H1 (cell line): ENCODE measurements around the gene PTPA. TPM values are rescaled to one million over a fixed set of nuclear protein-coding genes. Genes with fewer than 3 reads are reported as not detected.

Experiments used
- CTCF ChIA-PET: fragments of 300-600 bp; sonication (Branson Sonifier 250); formaldehyde crosslinking; loops from one replicate; lab custom pipeline; 2021; ENCODE audit not compliant: partially characterized antibody; lab: Charles Lee
- POLR2A ChIA-PET: fragments of 300-600 bp; sonication (Branson Sonifier 250); formaldehyde crosslinking; loops from one replicate; lab custom pipeline; 2021; ENCODE audit warnings: inconsistent platforms; ENCODE audit not compliant: partially characterized antibody; lab: Charles Lee
- DNase-seq, 2 experiments: peaks; one replicate each; pipeline versions ENCODE4 v3.0.0 to v3.0.0-alpha.2; 2010 to 2022; ENCODE audit warnings: low spot score in 2 of 2, low read depth in 1 of 2, mixed read lengths in 1 of 2
- FAIRE-seq: peaks from 2 replicates; lab custom pipeline; 2011; peaks lifted over from hg19 to GRCh38; lab: Jason Lieb, UNC
- H2AFZ ChIP-seq: 2 replicates; pipeline ENCODE4 v1.8.1; 2012; ENCODE audit warnings: low read length, inconsistent platforms
- H2AK5ac ChIP-seq: 2 replicates; pipeline ENCODE4 v1.6.1; 2013; ENCODE audit warnings: low read depth, low read length
- H2BK120ac ChIP-seq: replicated peaks from 2 replicates; pipeline ENCODE3; 2013; ENCODE audit warnings: low read depth, low read length, inconsistent platforms
- H2BK12ac ChIP-seq: 2 replicates; pipeline ENCODE4 v1.6.1; 2013; ENCODE audit warnings: low read depth, low read length
- H2BK15ac ChIP-seq: 2 replicates; pipeline ENCODE4 v1.6.1; 2013; ENCODE audit warnings: low read length
- H2BK20ac ChIP-seq: 2 replicates; pipeline ENCODE4 v1.6.1; 2013; ENCODE audit warnings: low read length
- H2BK5ac ChIP-seq: 2 replicates; pipeline ENCODE4 v1.6.1; 2013; ENCODE audit warnings: low read depth, low read length
- H3K14ac ChIP-seq: 2 replicates; pipeline ENCODE4 v1.6.1; 2013; ENCODE audit warnings: inconsistent platforms; ENCODE audit not compliant: insufficient read length
- H3K18ac ChIP-seq: 2 replicates; pipeline ENCODE4 v1.6.1; 2013; ENCODE audit warnings: low read length; ENCODE audit errors: extremely low read depth
- H3K23ac ChIP-seq: 2 replicates; pipeline ENCODE4 v1.6.1; 2013; ENCODE audit warnings: inconsistent platforms; ENCODE audit not compliant: insufficient read length
- H3K23me2 ChIP-seq: 2 replicates; pipeline ENCODE4 v1.6.1; 2013; ENCODE audit warnings: low read depth, low read length
- H3K27ac ChIP-seq: 2 replicates; pipeline ENCODE4 v1.6.1; 2011; ENCODE audit warnings: low read depth, low read length, inconsistent platforms
- H3K27me3 ChIP-seq, 4 experiments: replicated peaks in 1 of 4; 1 replicate in 1 of 4; 2 replicates in 3 of 4; pipeline versions ENCODE4 v1.6.1 to v1.8.1; 2011 to 2013; ENCODE audit warnings: low read length in 3 of 4, mild to moderate bottlenecking in 3 of 4, inconsistent platforms in 2 of 4, mixed read lengths in 2 of 4, moderate library complexity in 1 of 4; ENCODE audit not compliant: control insufficient read depth in 3 of 4, insufficient read depth in 3 of 4; ENCODE audit errors: extremely low read depth in 1 of 4
- H3K36me3 ChIP-seq, 4 experiments: 2 replicates each; pipeline versions ENCODE4 v1.6.1 to v1.8.1; 2011 to 2013; ENCODE audit warnings: mild to moderate bottlenecking in 4 of 4, low read length in 3 of 4, moderate library complexity in 2 of 4, control low read depth in 1 of 4, inconsistent platforms in 1 of 4; ENCODE audit not compliant: insufficient read depth in 4 of 4, control insufficient read depth in 2 of 4
- H3K4ac ChIP-seq: replicated peaks from 2 replicates; pipeline ENCODE3; 2013; ENCODE audit warnings: low read length, low read depth, mixed read lengths, inconsistent platforms; ENCODE audit not compliant: insufficient read length
- H3K4me1 ChIP-seq, 4 experiments: replicated peaks in 1 of 4; 1 replicate in 1 of 4; 2 replicates in 3 of 4; pipeline versions ENCODE4 v1.6.1 to v1.8.1; 2011 to 2013; ENCODE audit warnings: low read length in 3 of 4, inconsistent platforms in 2 of 4, mixed read lengths in 1 of 4; ENCODE audit not compliant: insufficient read depth in 4 of 4, control insufficient read depth in 3 of 4
- H3K4me2 ChIP-seq, 2 experiments: 2 replicates each; pipeline versions ENCODE4 v1.6.1 to v1.8.1; 2011 to 2013; ENCODE audit warnings: low read depth in 2 of 2, low read length in 2 of 2, control low read depth in 1 of 2, inconsistent platforms in 1 of 2, mild to moderate bottlenecking in 1 of 2; ENCODE audit not compliant: insufficient read depth in 1 of 2
- H3K4me3 ChIP-seq, 4 experiments: fragments of 200-600, 300-600 bp in 1 of 4; sonication (generic), shearing (Covaris generic), sonication (Bioruptor Twin) in 1 of 4; 2 replicates each; pipeline versions ENCODE4 v1.5.1 to v1.8.1; 2011 to 2016; ENCODE audit warnings: low read length in 4 of 4, low read depth in 3 of 4, control low read depth in 2 of 4, inconsistent platforms in 2 of 4, mild to moderate bottlenecking in 2 of 4, mixed read lengths in 1 of 4, moderate library complexity in 1 of 4; ENCODE audit not compliant: insufficient read depth in 2 of 4; ENCODE audit errors: extremely low read depth in 1 of 4
- H3K56ac ChIP-seq: replicated peaks from 2 replicates; pipeline ENCODE3; 2013; ENCODE audit warnings: low read depth, mild to moderate bottlenecking, mixed read lengths, low read length, inconsistent platforms; ENCODE audit not compliant: insufficient read length
- H3K79me1 ChIP-seq: 2 replicates; pipeline ENCODE4 v1.6.1; 2013; ENCODE audit warnings: low read depth, low read length, control low read depth
- H3K79me2 ChIP-seq, 2 experiments: 2 replicates each; pipeline versions ENCODE4 v1.6.1 to v1.8.1; 2012 to 2013; ENCODE audit warnings: low read length in 2 of 2, mild to moderate bottlenecking in 2 of 2, inconsistent platforms in 1 of 2; ENCODE audit not compliant: insufficient read depth in 2 of 2, control insufficient read depth in 1 of 2
- H3K9ac ChIP-seq, 4 experiments: replicated peaks in 1 of 4; 1 replicate in 1 of 4; 2 replicates in 3 of 4; pipeline versions ENCODE4 v1.6.1 to v1.8.1; 2011 to 2013; ENCODE audit warnings: low read depth in 3 of 4, low read length in 3 of 4, control low read depth in 2 of 4, mild to moderate bottlenecking in 2 of 4, moderate library complexity in 2 of 4, inconsistent platforms in 1 of 4; ENCODE audit errors: extremely low read depth in 1 of 4
- H3K9me3 ChIP-seq, 2 experiments: 2 replicates each; pipeline versions ENCODE4 v1.6.1 to v1.8.1; 2012 to 2013; ENCODE audit warnings: mild to moderate bottlenecking in 2 of 2, moderate library complexity in 2 of 2, control low read depth in 1 of 2, inconsistent platforms in 1 of 2, low read depth in 1 of 2, low read length in 1 of 2, mixed read lengths in 1 of 2; ENCODE audit not compliant: insufficient read depth in 2 of 2
- H4K20me1 ChIP-seq, 2 experiments: replicated peaks in 1 of 2; 2 replicates each; pipeline versions ENCODE3 to v1.8.1; 2011 to 2013; ENCODE audit warnings: inconsistent platforms in 2 of 2, low read length in 2 of 2, mild to moderate bottlenecking in 1 of 2; ENCODE audit not compliant: insufficient read depth in 2 of 2, control insufficient read depth in 1 of 2
- H4K5ac ChIP-seq: 2 replicates; pipeline ENCODE4 v1.6.1; 2013; ENCODE audit warnings: low read length, low read depth, mixed read lengths, inconsistent platforms; ENCODE audit not compliant: insufficient read length
- H4K8ac ChIP-seq: 2 replicates; pipeline ENCODE4 v1.8.0; 2013; ENCODE audit warnings: mild to moderate bottlenecking, moderate library complexity, low read length, inconsistent platforms; ENCODE audit not compliant: insufficient read depth; ENCODE audit errors: extremely low read depth
- H4K91ac ChIP-seq: replicated peaks from 2 replicates; pipeline ENCODE3; 2013; ENCODE audit warnings: low read length, mixed read lengths, inconsistent platforms; ENCODE audit not compliant: insufficient read length
- ASH2L ChIP-seq: fragments of 200-600, 300-600 bp; sonication (generic); IDR thresholded peaks from one replicate; pipeline ENCODE4 v1.7.1; 2017; ENCODE audit warnings: low read length
- CBX5 ChIP-seq: fragments of 300-800, 300-1000 bp; sonication (generic); IDR thresholded peaks from 2 replicates; pipeline ENCODE4 v1.7.1; 2016; ENCODE audit warnings: antibody characterized with exemption, low read length, low read depth
- EP300 ChIP-seq, 2 experiments: IDR thresholded peaks; 1 replicate in 1 of 2; 2 replicates in 1 of 2; pipeline ENCODE4 v1.6.1; 2011 to 2012; ENCODE audit warnings: low read depth in 2 of 2, low read length in 2 of 2, mild to moderate bottlenecking in 2 of 2, borderline replicate concordance in 1 of 2, inconsistent platforms in 1 of 2, moderate library complexity in 1 of 2
- JUN ChIP-seq: IDR thresholded peaks from 2 replicates; pipeline ENCODE4 v1.6.1; 2011; ENCODE audit warnings: low read depth, mild to moderate bottlenecking, improper control_type of control experiment, low read length
- NRF1 ChIP-seq: IDR thresholded peaks from 2 replicates; pipeline ENCODE4 v1.6.1; 2011; ENCODE audit warnings: mild to moderate bottlenecking, low read depth, low read length, improper control_type of control experiment
- PHF8 ChIP-seq: fragments of 200-600 bp; sonication (generic); conservative IDR thresholded peaks from 2 replicates; pipeline ENCODE4 v1.7.1; 2012; ENCODE audit warnings: low read depth, mild to moderate bottlenecking, inconsistent platforms, low read length, moderate library complexity
- POLR2A ChIP-seq, 2 experiments: IDR thresholded peaks; 1 replicate in 1 of 2; 2 replicates in 1 of 2; pipeline ENCODE4 v1.6.1; 2011; ENCODE audit warnings: low read depth in 2 of 2, low read length in 2 of 2, mild to moderate bottlenecking in 2 of 2; ENCODE audit errors: control extremely low read depth in 1 of 2
- RAD21 ChIP-seq, 2 experiments: IDR thresholded peaks in 1 of 2; conservative IDR thresholded peaks in 1 of 2; 2 replicates each; pipeline ENCODE4 v1.6.1; 2011; ENCODE audit warnings: low read depth in 2 of 2, low read length in 2 of 2, improper control_type of control experiment in 1 of 2, inconsistent platforms in 1 of 2, mild to moderate bottlenecking in 1 of 2, moderate library complexity in 1 of 2
- RBBP5 ChIP-seq: IDR thresholded peaks from 2 replicates; pipeline ENCODE4 v1.7.1; 2012; ENCODE audit warnings: low read depth, mild to moderate bottlenecking, inconsistent platforms, low read length, moderate library complexity, borderline replicate concordance
- TAF7 ChIP-seq: optimal IDR thresholded peaks from 2 replicates; pipeline ENCODE3; 2011; ENCODE audit warnings: low read depth, mild to moderate bottlenecking, inconsistent platforms, low read length, moderate library complexity, borderline replicate concordance
- WGBS, 2 experiments: shearing (Covaris generic) in 1 of 2; methylation state at CpG; one replicate each; pipeline versions ENCODE4 v1.1.6 to v1.1.7; 2013 to 2015; ENCODE audit warnings: low lambda C conversion rate in 2 of 2, mixed read lengths in 2 of 2, inconsistent platforms in 1 of 2, low coverage in 1 of 2, missing lambda C conversion rate in 1 of 2; ENCODE audit not compliant: insufficient replicate concordance in 2 of 2, insufficient coverage in 1 of 2, insufficient read length in 1 of 2; ENCODE audit errors: extremely low coverage in 1 of 2, missing lambda C conversion rate in 1 of 2; 5-methylcytosine and 5-hydroxymethylcytosine counted together
- polyA plus RNA-seq, 7 experiments: library from polyadenylated mRNA; depleted of rRNA in 3 of 7; stranded (reverse) in 5 of 7; unstranded in 2 of 7; fragments of >200 nt in 5 of 7; fragments of 200-250 nt in 2 of 7; gene quantifications; 1 replicate in 5 of 7; 2 replicates in 1 of 7; 4 replicates in 1 of 7; pipeline versions ENCODE4 v1.2.1 to v1.2.3, GENCODE V29; 2011 to 2013; ENCODE audit warnings: missing spikeins in 2 of 7, mixed read lengths in 2 of 7
- total RNA-seq: library from RNA; stranded (reverse); fragmentation: NEBNext Ultra II Directional; extraction: Animal tissue kit (Norgen Biotek cat#: 25700); gene quantifications from 2 replicates; pipeline ENCODE4 v1.2.1, GENCODE V29; 2021

PTPA gene
- total and polyA plus RNA-seq, 2 of the 8 experiments (the other 6 are each of a cell fraction or from before 2014, with no cell fraction given): 114 to 145 TPM

DNA sequence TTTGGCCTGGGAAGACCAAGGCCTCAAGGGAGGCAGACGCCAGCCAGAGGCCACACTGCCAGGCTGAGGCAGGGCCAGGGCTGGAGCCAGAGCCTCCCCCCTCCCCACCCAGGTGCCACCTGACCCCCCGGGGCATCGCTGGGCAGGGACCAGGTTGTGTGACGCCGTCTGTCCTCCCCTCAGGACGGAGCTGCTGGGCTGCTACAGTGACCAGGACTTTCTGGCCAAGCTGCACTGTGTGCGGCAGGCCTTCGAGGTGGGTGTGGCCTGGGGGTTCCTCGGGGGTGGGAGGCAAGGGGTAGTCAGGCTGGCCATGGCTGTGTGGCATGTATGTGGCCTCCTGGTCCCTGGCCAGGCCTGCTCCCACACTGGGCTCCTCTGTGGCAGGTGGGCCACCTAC is 48.2 kb upstream of the PTPA start:
- Histone ChIP-seq H3K56ac (no peak overlapping the region), H3K36me3 (peaks cover 4 to 39% (median 20%) of the 10 kb centered on the region in 4 experiments; a peak in 7 of 8 replicates), H3K4me3 (no peak overlapping the region), H3K4me1 (no peaks in the 10 kb centered on the region), H3K79me2 (no peaks in the 10 kb centered on the region), H4K5ac (no peak overlapping the region), H2BK12ac (no peak overlapping the region), H3K23me2 (no peaks in the 10 kb centered on the region), H3K27me3 (no peaks in the 10 kb centered on the region), H3K18ac (no peak overlapping the region), H3K4me2 (no peak overlapping the region), H3K9me3 (no peaks in the 10 kb centered on the region), H2BK20ac (no peak overlapping the region), H2AFZ (no peak overlapping the region), H4K8ac (peak overlapping the region; percentile 36; the same call in 1 of the 2 replicates), H3K23ac (no peak overlapping the region), H2BK5ac (no peak overlapping the region), H2BK15ac (no peak overlapping the region), H3K4ac (no peak overlapping the region), H4K91ac (no peak overlapping the region), H2AK5ac (no peak overlapping the region), H2BK120ac (no peak overlapping the region), H3K27ac (no peak overlapping the region), H3K9ac (no peak overlapping the region), H3K14ac (no peak overlapping the region), H4K20me1 (peaks cover 1 to 2% of the 10 kb centered on the region in 2 experiments), H3K79me1 (no peaks in the 10 kb centered on the region)
- TF ChIP-seq CBX5 (no peak), EP300 (IDR thresholded peaks at IDR 0.05; ENCODE audit: borderline replicate concordance in 1 of 2, low read depth in 2 of 2, low read length in 2 of 2) (no peak), NRF1 (no peak), POLR2A (IDR thresholded peaks at IDR 0.05; ENCODE audit: control extremely low read depth in 1 of 2, low read depth in 2 of 2, low read length in 2 of 2) (no peak), RAD21 (IDR thresholded peaks at IDR 0.05 in 1 of 2, conservative IDR thresholded peaks at IDR 0.05 in 1 of 2; ENCODE audit: low read depth in 2 of 2, low read length in 2 of 2) (no peak), JUN (no peak), PHF8 (no peak), TAF7 (no peak), RBBP5 (no peak), ASH2L (no peak)
- ChIA-PET CTCF (interaction anchor here (0.9 kb wide), 1 partner anchor 11 kb away, joined by 3 read pairs; no protein-coding TSS in a partner anchor), POLR2A (no interaction called here)
- no peak for DNase-seq
- no peak for FAIRE-seq
- 91% methylated on average over 9 of the region's 9 CpGs; no CpG with 5 or more reads in 1 of the 2 experiments for WGBS, 2 experiments
